HepG2 (cell line): ENCODE measurements around the gene NOM1. TPM values are rescaled to one million over a fixed set of nuclear protein-coding genes. Genes with fewer than 3 reads are reported as not detected.

ENCODE experiments used
- ARNTL ChIP-seq: sonication (generic); formaldehyde crosslinking; IDR thresholded peaks from 2 replicates; pipeline ENCODE4 v1.4.0; 2020; ENCODE audit warnings: mild to moderate bottlenecking, missing genetic modification reagents
- ATF7 ChIP-seq, 2 experiments: fragments of 450-650 bp in 1 of 2; sonication (generic) in 1 of 2; formaldehyde crosslinking in 1 of 2; IDR thresholded peaks; 2 replicates each; pipeline versions ENCODE4 v1.4.0 to v1.6.1; 2016 to 2020; ENCODE audit warnings: antibody characterized with exemption in 1 of 2, mild to moderate bottlenecking in 1 of 2, missing genetic modification reagents in 1 of 2
- EHMT2 ChIP-seq: fragments of 200-600 bp; sonication (generic); IDR thresholded peaks from 2 replicates; pipeline ENCODE4 v1.7.0; 2017; ENCODE audit warnings: antibody characterized with exemption, low read depth, low read length, borderline replicate concordance
- MAFF ChIP-seq: IDR thresholded peaks from 2 replicates; pipeline ENCODE4 v1.6.1; 2011; ENCODE audit warnings: low read depth, low read length, improper control_type of control experiment
- NFE2L1 ChIP-seq: sonication (generic); formaldehyde crosslinking; IDR thresholded peaks from 2 replicates; pipeline ENCODE4 v1.4.0; 2020; ENCODE audit warnings: missing genetic modification reagents, mild to moderate bottlenecking, borderline replicate concordance
- PHF21A ChIP-seq: sonication (generic); formaldehyde crosslinking; IDR thresholded peaks from 2 replicates; pipeline ENCODE4 v1.5.0; 2020; ENCODE audit warnings: mild to moderate bottlenecking, missing genetic modification reagents
- RFX5 ChIP-seq: IDR thresholded peaks from 2 replicates; pipeline ENCODE4 v1.6.1; 2011; ENCODE audit warnings: low read depth, low read length, improper control_type of control experiment
- SKI ChIP-seq: fragments of 450-650 bp; IDR thresholded peaks from one replicate; pipeline ENCODE4 v1.6.1; 2018; ENCODE audit warnings: mild to moderate bottlenecking; ENCODE audit not compliant: partially characterized antibody
- SOX5 ChIP-seq: IDR thresholded peaks from 2 replicates; pipeline ENCODE4 v1.6.1; 2016; ENCODE audit warnings: borderline replicate concordance
- SP2 ChIP-seq: sonication (generic); formaldehyde crosslinking; IDR thresholded peaks from 2 replicates; pipeline ENCODE4 v1.5.1; 2020; ENCODE audit warnings: mild to moderate bottlenecking, missing genetic modification reagents
- ZFX ChIP-seq: sonication (generic); formaldehyde crosslinking; IDR thresholded peaks from 2 replicates; pipeline ENCODE4 v1.4.0; 2020; ENCODE audit warnings: mild to moderate bottlenecking, low read depth, missing genetic modification reagents, moderate library complexity
- ZNF350 ChIP-seq: sonication (generic); formaldehyde crosslinking; IDR thresholded peaks from 2 replicates; pipeline ENCODE4 v1.4.0; 2020; ENCODE audit warnings: mild to moderate bottlenecking, low read depth, missing genetic modification reagents, borderline replicate concordance
- ZNF709 ChIP-seq: sonication (generic); formaldehyde crosslinking; IDR thresholded peaks from 2 replicates; pipeline ENCODE4 v1.5.0; 2020; ENCODE audit warnings: mild to moderate bottlenecking, missing genetic modification reagents
- polyA plus RNA-seq, 8 experiments: library from polyadenylated mRNA; depleted of rRNA in 3 of 8; stranded (reverse) in 7 of 8; unstranded in 1 of 8; fragments of >200 nt; fragmentation: Illumina TruSeq in 4 of 8; extraction: Trizol in 4 of 8; gene quantifications; 2 replicates each; pipeline versions ENCODE4 v1.2.1 to v1.2.3, GENCODE V29; 2011 to 2016; ENCODE audit warnings: low read depth in 4 of 8, missing spikeins in 1 of 8, mixed read lengths in 1 of 8; ENCODE audit not compliant: insufficient read depth in 1 of 8
- total RNA-seq, 5 experiments: library from RNA; depleted of rRNA; stranded (reverse); fragments of >200 nt; fragmentation: Illumina TruSeq; extraction: Trizol; gene quantifications; 2 replicates each; pipeline ENCODE4 v1.2.3, GENCODE V29; 2016; ENCODE audit warnings: low read depth in 1 of 5
- TF ChIP-seq, protein P1 (sequence below), 2 experiments: fragments of 450-650 bp in 1 of 2; sonication (generic) in 1 of 2; formaldehyde crosslinking; IDR thresholded peaks; 2 replicates each; pipeline versions ENCODE4 v1.5.0 to v1.8.0; 2020 to 2022; ENCODE audit warnings: mild to moderate bottlenecking in 1 of 2, missing genetic modification reagents in 1 of 2
- TF ChIP-seq, protein P2 (sequence below): sonication (generic); formaldehyde crosslinking; conservative IDR thresholded peaks from 2 replicates; pipeline ENCODE4 v1.4.0; 2020; ENCODE audit warnings: missing genetic modification reagents
- TF ChIP-seq, protein P3 (sequence below): sonication (generic); formaldehyde crosslinking; IDR thresholded peaks from 2 replicates; pipeline ENCODE4 v1.8.1; 2023; ENCODE audit warnings: mild to moderate bottlenecking, missing genetic modification reagents
- TF ChIP-seq, protein P4 (sequence below): sonication (generic); formaldehyde crosslinking; IDR thresholded peaks from 2 replicates; pipeline ENCODE4 v1.5.1; 2020; ENCODE audit warnings: missing genetic modification reagents, mild to moderate bottlenecking, borderline replicate concordance
- TF ChIP-seq, protein P5 (sequence below): IDR thresholded peaks from 2 replicates; pipeline ENCODE4 v1.6.1; 2016; ENCODE audit warnings: missing compliant biosample characterization, missing genetic modification reagents, borderline replicate concordance
- TF ChIP-seq, protein P6 (sequence below): sonication (generic); formaldehyde crosslinking; IDR thresholded peaks from 2 replicates; pipeline ENCODE4 v1.4.0; 2020; ENCODE audit warnings: missing genetic modification reagents

NOM1 gene
- total and polyA plus RNA-seq, 2 of the 13 experiments (the other 11 are each of a cell fraction or from before 2014, with no cell fraction given): 14.2 to 26.2 TPM

DNA sequence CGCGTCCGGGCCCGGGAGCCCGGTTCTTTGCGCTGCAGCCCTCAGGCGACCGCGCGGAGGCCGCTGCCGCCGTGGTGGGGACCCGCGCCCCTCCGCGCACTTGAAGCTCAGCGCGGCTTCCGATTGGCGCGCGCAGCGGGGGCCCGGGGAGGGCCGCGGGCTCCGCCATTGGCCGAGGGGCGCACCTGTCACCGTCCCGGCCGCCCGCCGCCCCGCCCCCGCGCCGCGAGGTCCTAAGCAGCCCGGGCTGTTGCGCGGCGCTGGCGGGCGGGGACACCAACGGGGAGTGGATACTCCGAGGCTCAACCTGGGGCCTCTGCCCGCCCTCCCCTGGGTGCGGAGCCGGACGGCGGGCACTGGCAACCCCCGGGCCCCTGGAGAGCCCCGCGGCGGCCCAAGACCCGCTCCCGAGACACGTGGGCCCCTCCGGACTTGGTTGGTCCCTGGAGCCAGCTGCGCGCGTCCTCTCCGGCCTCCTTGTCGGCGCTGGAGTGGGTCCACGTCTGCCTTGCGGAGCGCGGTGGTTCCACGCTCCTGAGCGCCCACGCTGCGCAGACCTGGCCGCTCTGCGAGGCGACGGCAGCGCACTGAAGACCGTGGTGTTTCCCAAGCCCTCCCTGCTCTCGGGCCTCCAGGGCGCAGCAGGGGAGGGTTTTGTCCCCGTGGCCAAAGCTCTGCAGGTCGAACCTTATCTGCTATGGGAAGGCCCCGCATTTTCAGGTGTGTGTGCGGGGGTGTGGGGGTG, 61.2 kb downstream of the NOM1 start, which contains the start of gene MNX1 (continued):
- TF ChIP-seq, protein P1, sequence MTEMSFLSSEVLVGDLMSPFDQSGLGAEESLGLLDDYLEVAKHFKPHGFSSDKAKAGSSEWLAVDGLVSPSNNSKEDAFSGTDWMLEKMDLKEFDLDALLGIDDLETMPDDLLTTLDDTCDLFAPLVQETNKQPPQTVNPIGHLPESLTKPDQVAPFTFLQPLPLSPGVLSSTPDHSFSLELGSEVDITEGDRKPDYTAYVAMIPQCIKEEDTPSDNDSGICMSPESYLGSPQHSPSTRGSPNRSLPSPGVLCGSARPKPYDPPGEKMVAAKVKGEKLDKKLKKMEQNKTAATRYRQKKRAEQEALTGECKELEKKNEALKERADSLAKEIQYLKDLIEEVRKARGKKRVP (CRISPR knock-in tag; IDR thresholded peaks at IDR 0.05): 0 out of 4 replicates have a peak, but pooled peaks of 1 of the 2 experiments have one; percentile 18
- TF ChIP-seq ATF7 (IDR thresholded peaks at IDR 0.05) (no peak), ATF7 (CRISPR knock-in tag; IDR thresholded peaks at IDR 0.05) (no peak), SP2 (CRISPR knock-in tag) (peak; percentile 60; the same call in 1 of the 2 replicates), NFE2L1 (CRISPR knock-in tag) (no peak), ARNTL (CRISPR knock-in tag) (no peak), SOX5 (CRISPR knock-in tag) (no peak), MAFF (no peak), ZNF709 (peak; percentile 17; the same call in 1 of the 2 replicates), ZFX (peak; percentile 62), RFX5 (no peak; the same call in 1 of the 2 replicates), ZNF350 (no peak), PHF21A (CRISPR knock-in tag) (0 out of 2 replicates have a peak, but pooled peaks have one; percentile 23), SKI (no peak), EHMT2 (no peak)
- TF ChIP-seq, protein P2, sequence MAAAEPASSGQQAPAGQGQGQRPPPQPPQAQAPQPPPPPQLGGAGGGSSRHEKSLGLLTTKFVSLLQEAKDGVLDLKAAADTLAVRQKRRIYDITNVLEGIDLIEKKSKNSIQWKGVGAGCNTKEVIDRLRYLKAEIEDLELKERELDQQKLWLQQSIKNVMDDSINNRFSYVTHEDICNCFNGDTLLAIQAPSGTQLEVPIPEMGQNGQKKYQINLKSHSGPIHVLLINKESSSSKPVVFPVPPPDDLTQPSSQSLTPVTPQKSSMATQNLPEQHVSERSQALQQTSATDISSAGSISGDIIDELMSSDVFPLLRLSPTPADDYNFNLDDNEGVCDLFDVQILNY: no peak
- TF ChIP-seq, protein P3, sequence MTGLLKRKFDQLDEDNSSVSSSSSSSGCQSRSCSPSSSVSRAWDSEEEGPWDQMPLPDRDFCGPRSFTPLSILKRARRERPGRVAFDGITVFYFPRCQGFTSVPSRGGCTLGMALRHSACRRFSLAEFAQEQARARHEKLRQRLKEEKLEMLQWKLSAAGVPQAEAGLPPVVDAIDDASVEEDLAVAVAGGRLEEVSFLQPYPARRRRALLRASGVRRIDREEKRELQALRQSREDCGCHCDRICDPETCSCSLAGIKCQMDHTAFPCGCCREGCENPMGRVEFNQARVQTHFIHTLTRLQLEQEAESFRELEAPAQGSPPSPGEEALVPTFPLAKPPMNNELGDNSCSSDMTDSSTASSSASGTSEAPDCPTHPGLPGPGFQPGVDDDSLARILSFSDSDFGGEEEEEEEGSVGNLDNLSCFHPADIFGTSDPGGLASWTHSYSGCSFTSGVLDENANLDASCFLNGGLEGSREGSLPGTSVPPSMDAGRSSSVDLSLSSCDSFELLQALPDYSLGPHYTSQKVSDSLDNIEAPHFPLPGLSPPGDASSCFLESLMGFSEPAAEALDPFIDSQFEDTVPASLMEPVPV: 0 out of 2 replicates have a peak, but pooled peaks have one; percentile 25
- TF ChIP-seq, protein P4, sequence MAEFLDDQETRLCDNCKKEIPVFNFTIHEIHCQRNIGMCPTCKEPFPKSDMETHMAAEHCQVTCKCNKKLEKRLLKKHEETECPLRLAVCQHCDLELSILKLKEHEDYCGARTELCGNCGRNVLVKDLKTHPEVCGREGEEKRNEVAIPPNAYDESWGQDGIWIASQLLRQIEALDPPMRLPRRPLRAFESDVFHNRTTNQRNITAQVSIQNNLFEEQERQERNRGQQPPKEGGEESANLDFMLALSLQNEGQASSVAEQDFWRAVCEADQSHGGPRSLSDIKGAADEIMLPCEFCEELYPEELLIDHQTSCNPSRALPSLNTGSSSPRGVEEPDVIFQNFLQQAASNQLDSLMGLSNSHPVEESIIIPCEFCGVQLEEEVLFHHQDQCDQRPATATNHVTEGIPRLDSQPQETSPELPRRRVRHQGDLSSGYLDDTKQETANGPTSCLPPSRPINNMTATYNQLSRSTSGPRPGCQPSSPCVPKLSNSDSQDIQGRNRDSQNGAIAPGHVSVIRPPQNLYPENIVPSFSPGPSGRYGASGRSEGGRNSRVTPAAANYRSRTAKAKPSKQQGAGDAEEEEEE (CRISPR knock-in tag): no peak
- TF ChIP-seq, protein P5, sequence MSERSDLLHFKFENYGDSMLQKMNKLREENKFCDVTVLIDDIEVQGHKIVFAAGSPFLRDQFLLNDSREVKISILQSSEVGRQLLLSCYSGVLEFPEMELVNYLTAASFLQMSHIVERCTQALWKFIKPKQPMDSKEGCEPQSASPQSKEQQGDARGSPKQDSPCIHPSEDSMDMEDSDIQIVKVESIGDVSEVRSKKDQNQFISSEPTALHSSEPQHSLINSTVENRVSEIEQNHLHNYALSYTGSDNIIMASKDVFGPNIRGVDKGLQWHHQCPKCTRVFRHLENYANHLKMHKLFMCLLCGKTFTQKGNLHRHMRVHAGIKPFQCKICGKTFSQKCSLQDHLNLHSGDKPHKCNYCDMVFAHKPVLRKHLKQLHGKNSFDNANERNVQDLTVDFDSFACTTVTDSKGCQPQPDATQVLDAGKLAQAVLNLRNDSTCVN: no peak
- TF ChIP-seq, protein P6, sequence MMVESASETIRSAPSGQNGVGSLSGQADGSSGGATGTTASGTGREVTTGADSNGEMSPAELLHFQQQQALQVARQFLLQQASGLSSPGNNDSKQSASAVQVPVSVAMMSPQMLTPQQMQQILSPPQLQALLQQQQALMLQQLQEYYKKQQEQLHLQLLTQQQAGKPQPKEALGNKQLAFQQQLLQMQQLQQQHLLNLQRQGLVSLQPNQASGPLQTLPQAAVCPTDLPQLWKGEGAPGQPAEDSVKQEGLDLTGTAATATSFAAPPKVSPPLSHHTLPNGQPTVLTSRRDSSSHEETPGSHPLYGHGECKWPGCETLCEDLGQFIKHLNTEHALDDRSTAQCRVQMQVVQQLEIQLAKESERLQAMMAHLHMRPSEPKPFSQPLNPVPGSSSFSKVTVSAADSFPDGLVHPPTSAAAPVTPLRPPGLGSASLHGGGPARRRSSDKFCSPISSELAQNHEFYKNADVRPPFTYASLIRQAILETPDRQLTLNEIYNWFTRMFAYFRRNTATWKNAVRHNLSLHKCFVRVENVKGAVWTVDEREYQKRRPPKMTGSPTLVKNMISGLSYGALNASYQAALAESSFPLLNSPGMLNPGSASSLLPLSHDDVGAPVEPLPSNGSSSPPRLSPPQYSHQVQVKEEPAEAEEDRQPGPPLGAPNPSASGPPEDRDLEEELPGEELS (CRISPR knock-in tag): no peak
